Urinary bladder (tissue), 4 donors: Measurements from ENCODE around the gene LRRC8D. TPM values are rescaled to one million over a fixed set of nuclear protein-coding genes. Genes with fewer than 3 reads are reported as not detected.
"Not testable (repeated sequence)": the region's sequence is repeated elsewhere in the genome, so short reads cannot be mapped to it uniquely, and the experiment has no call there.

Source experiments
- DNase-seq: peaks from one replicate; pipeline ENCODE4 v3.0.0-alpha.2; 2015; ENCODE audit errors: extremely low spot score
- H3K27ac ChIP-seq: one replicate; pipeline ENCODE4 v1.5.1; 2013; ENCODE audit warnings: low read depth, mild to moderate bottlenecking, moderate library complexity
- H3K36me3 ChIP-seq: one replicate; pipeline ENCODE4 v1.6.1; 2013; ENCODE audit warnings: mild to moderate bottlenecking, moderate library complexity; ENCODE audit not compliant: insufficient read depth
- H3K4me1 ChIP-seq: one replicate; pipeline ENCODE4 v1.6.1; 2013; ENCODE audit warnings: mild to moderate bottlenecking, moderate library complexity; ENCODE audit not compliant: insufficient read depth
- H3K4me3 ChIP-seq: one replicate; pipeline ENCODE4 v1.5.1; 2013; ENCODE audit warnings: low read depth, low read length
- WGBS: extraction: QIAGEN DNeasy Blood & Tissue Kit; methylation state at CpG from one replicate; pipeline ENCODE4 v1.1.7; 2013; 5-methylcytosine and 5-hydroxymethylcytosine counted together
- polyA plus RNA-seq: library from polyadenylated mRNA; stranded (reverse); fragments of 200-250 nt; gene quantifications from one replicate; pipeline ENCODE4 v1.2.3, GENCODE V29; 2013
- total RNA-seq: library from RNA; depleted of rRNA; stranded (reverse); fragments of >200 nt; gene quantifications from one replicate; pipeline ENCODE4 v1.2.3, GENCODE V29; 2014
- donor health status: healthy with polysubstance abuse.
- donor health status: healthy.

Gene LRRC8D
- total RNA-seq (21.6 TPM), polyA plus RNA-seq (8.3 TPM)

DNA sequence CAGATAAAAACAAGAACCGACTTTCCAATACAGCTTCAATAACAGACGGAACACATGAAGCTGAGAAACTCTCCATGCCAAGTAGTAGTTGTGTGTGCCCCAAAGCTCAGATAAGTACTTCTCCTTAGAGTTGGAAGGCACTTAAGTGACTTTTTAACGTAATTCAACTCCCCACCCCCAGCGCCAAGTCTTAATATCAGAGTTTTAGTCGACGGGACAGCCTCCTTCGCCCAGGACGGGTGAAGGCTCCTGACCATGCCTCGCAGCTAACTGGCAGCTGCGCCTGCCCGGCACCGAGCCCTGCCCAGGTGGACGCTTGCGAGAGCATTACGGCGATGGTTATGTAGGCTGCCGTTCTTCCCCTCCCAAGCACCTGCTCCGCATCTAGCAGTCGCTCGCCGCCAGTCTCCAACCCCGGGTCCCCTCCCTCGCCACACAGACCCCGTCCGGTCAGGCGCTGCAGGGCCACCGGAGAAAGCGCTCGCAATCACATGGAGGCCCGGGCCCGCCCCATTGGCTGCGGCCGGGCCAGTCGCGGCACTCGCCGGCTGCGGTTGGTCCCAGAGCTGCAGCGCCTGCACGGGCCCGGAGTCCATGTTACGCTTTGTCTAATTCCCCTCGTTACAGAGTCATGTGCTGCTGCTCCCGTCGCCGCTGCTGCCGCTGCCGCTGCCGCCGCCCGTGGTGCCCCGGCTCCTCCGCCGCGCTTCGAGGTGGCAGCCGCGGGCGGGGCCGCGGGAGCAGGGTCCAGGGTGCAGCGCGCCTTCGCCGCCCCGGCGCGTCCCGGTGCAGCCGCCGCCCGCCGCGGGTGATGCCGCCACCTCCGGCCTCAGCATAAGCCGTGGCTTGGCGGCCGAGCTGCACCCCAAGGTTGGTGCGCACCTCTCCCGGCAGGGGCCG is at the start of gene LRRC8D:
TSS of gene LRRC8D (plus strand) at position 611 of the 900 bp plus-strand sequence. CDS start 112,037 bp downstream, outside the sequence.
- no peaks in the 10 kb centered on the region for H3K4me1 ChIP-seq
- H3K27ac ChIP-seq = no peak within 1 kb of the TSS
- peak within 1 kb of the TSS; percentile 93 for H3K4me3 ChIP-seq
- no peak for DNase-seq
- H3K36me3 ChIP-seq = no peaks in the 10 kb centered on the region
- WGBS = under 1% methylated on average over 82 of the region's 82 CpGs

DNA sequence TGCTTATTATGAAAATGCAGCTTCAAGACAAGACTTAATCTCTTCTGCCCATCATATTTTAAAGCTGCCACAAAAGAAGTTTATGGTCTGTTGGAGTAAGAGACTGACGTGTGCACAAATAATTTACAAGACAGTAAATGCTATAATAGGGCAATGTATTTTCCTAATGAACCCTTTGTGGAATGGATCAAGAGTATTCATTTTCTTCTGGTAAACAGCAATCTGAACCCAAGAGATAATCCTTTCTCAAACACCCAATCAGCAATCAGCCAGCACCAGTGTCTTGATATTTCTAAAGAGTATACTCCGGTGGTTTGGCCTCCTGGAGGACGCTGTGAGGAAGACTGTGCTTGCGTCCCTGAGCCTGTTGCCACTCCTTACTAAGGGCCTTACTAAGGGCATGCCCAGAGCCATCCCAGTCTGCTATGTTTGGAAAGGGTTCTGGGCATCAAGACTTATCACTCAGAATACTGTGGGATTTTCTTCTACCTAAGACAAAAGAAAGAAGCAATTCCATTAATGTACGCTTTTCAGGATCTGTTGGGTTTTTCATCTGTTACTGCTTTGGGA is 48.8 kb upstream of the LRRC8D start:
- Histone ChIP-seq H3K4me3 (no peak overlapping the region), H3K36me3 (no peaks in the 10 kb centered on the region), H3K27ac (no peak overlapping the region), H3K4me1 (no peaks in the 10 kb centered on the region)
- 71% methylated on average over 5 of the region's 5 CpGs for WGBS
- no peak for DNase-seq

DNA sequence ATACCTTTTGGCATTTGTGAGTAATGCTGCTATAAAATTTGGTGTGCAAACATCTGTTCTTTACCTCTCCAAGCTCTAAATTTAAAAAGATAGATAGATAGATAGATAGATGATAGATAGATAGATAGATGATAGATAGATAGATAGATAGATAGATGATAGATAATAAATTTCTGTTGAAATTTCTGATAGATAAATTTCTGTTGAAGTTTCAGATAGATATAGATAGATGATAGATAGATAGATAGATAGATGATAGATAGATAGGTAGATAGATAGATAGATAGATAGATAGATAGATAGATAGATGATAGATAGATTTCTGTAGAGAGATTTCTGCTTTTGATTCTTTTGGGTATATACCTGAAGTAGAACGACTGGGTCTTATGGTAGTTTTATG is 44.7 kb upstream of the LRRC8D start:
- WGBS = 76% methylated on average over 1 of the region's 1 CpG
- H3K4me3 ChIP-seq, H3K36me3 ChIP-seq, DNase-seq, H3K27ac ChIP-seq, H3K4me1 ChIP-seq: not testable (repeated sequence)

DNA sequence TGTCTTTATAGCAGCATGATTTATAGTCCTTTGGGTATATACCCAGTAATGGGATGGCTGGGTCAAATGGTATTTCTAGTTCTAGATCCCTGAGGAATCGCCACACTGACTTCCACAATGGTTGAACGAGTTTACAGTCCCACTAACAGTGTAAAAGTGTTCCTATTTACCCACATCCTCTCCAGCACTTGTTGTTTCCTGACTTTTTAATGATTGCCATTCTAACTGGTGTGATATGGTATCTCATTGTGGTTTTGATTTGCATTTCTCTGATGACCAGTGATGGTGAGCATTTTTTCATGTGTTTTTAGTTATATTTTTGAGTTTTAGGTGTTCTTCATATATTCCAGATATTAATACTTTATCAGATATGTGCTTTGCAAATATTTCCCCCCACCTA is 43.6 kb upstream of the LRRC8D start:
- 83% methylated on average over 2 of the region's 2 CpGs for WGBS

DNA sequence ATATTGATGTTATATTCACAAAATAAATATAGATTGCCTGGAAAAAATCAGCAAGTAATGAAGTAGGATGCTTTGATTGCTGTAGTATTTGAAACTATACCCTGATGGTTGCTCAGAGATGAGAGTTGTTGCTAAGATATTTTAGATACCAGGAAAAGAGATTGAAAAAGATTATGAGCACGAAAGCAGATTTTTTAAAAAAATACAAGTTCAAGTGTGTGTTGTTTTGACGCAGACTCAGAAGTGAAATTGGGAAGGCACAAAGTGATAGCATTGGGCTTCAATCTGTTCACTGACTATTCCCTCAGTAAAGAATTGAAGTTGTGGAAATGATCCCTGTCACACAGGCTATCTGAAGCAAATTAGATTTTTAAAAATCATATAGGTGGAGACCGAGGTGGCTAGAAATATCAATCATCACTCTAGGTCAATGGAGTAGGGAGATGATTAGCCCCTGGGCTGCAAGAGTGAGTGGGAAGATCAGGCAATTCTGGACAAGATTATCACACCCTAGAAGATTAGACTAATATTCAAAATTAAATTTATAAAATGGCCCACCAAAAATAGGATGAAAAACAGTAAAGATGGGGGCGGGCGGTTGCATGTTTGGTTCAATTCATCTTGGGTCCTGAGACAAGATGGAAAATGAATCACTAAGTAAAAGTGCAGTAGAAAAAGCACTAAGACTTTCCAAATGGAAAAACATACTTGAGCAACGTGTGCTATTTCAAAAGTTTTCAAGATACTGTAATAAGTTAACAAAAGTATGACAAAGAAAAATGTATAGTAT is 41.5 kb upstream of the LRRC8D start:
- DNase-seq = no peak
- H3K4me3 ChIP-seq = no peak overlapping the region
- no peaks in the 10 kb centered on the region for H3K36me3 ChIP-seq
- no peaks in the 10 kb centered on the region for H3K4me1 ChIP-seq
- H3K27ac ChIP-seq = no peak overlapping the region
- WGBS = 83% methylated on average over 6 of the region's 6 CpGs

More for the DNA sequence above, 43.6 kb upstream of the LRRC8D start:
- not testable (repeated sequence) for H3K36me3 ChIP-seq, H3K4me1 ChIP-seq, H3K4me3 ChIP-seq, H3K27ac ChIP-seq, DNase-seq

DNA sequence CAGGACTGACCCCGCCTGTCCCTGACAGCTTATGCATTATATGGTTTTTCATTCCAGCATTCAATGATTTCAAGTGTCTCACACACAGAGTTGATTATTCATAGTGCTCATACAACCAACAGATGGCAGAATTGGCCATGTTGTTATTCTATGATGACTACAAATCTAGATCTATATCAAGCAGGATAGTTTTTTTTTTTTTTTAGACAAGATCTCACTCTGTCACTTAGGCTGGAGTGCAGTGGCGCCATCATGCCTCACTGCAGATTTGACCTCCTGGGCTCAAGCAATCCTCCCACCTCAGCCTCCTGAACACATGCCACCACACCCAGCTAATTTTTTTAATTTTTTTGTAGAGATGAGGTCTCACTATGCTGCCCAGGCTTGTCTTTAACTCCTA is 40.1 kb upstream of the LRRC8D start:
- H3K4me3 ChIP-seq = no peak overlapping the region
- WGBS = 89% methylated on average over 2 of the region's 2 CpGs
- no peaks in the 10 kb centered on the region for H3K36me3 ChIP-seq
- H3K4me1 ChIP-seq = no peaks in the 10 kb centered on the region
- no peak for DNase-seq
- H3K27ac ChIP-seq = no peak overlapping the region

DNA sequence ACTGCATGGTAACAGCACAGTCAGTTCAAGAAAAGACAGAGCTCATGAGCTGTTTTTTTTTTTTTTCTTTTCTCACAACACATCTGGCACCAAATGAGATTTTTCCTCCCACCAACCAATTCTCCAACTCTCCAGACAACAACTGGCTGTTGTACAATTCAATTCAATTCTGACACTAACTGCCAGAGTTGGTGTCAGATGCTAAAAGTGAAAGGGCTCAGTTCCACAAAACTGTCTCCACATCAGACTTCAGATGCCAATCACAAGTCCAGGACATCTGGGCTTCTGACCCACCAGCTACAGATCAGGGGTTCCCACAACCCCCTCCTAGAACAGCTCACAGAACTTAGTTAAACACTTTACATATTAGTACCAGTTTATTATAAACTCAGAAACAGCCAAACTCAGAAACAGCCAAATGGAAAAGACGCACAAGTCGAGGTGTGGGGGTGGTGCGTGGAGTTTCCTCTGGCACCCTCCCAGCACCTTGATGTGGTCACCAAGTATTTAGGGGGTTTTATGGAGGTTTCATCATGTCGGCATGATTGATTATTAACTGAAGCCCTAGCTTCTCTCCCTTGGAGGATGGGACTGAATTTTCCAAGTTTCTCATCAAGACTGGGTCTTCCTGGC is 39.2 kb upstream of the LRRC8D start:
- no peaks in the 10 kb centered on the region for H3K36me3 ChIP-seq
- no peaks in the 10 kb centered on the region for H3K4me1 ChIP-seq
- no peak for DNase-seq
- H3K4me3 ChIP-seq = no peak overlapping the region
- WGBS = 43% methylated on average over 4 of the region's 4 CpGs
- no peak overlapping the region for H3K27ac ChIP-seq

DNA sequence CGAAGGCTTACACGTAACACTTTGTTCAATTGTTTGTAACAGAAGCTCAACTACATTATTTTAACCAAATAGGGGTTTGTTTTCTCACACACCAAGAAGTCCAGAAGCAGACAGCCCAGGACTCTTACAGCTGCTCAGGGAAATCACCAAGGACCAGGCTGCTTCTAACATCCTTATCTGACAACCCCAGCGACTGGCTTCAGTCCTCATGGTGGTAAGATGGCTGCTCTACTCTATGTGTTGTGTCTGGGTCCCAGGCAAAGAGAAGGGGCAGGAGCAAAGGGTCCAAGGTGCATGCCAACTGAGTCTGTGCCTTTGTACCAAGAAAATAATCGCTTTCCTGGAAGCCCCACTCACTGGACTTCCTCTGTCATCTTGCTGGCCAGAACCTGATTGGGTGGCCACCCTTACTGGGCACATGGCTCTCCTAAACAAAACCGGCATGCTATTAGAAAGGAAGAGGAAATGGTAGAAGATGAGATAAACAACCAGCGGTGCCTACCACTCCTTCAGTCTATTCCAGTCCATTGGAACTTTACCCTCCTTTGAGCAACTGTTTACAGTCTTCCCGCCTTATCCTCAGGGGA is 34.1 kb upstream of the LRRC8D start:
- no peak overlapping the region for H3K27ac ChIP-seq
- no peaks in the 10 kb centered on the region for H3K36me3 ChIP-seq
- H3K4me3 ChIP-seq = no peak overlapping the region
- H3K4me1 ChIP-seq = no peaks in the 10 kb centered on the region
- WGBS = 74% methylated on average over 7 of the region's 7 CpGs
- no peak for DNase-seq

DNA sequence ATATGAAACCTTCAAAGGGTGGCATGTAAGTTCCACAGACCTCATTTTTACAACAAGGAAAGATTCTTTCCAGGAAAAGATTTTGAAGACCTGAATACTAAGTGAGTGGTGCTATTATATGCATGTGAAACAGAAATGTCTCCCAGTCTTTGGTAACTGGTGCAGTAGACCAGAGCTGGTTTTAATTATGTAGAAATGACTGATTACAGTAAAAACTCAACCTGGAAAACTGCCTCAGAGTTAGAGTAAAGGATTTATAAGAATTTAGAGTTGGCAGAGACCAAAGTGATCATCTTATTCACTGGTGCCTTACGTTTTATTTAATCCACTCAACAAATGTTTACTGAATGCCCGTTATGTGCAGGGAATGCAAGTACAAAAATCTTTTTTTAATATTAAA is 30.2 kb upstream of the LRRC8D start:
- DNase-seq = no peak
- Histone ChIP-seq H3K36me3 (no peaks in the 10 kb centered on the region), H3K4me3 (no peak overlapping the region), H3K4me1 (no peaks in the 10 kb centered on the region), H3K27ac (no peak overlapping the region)
- 55% methylated on average over 2 of the region's 2 CpGs for WGBS

DNA sequence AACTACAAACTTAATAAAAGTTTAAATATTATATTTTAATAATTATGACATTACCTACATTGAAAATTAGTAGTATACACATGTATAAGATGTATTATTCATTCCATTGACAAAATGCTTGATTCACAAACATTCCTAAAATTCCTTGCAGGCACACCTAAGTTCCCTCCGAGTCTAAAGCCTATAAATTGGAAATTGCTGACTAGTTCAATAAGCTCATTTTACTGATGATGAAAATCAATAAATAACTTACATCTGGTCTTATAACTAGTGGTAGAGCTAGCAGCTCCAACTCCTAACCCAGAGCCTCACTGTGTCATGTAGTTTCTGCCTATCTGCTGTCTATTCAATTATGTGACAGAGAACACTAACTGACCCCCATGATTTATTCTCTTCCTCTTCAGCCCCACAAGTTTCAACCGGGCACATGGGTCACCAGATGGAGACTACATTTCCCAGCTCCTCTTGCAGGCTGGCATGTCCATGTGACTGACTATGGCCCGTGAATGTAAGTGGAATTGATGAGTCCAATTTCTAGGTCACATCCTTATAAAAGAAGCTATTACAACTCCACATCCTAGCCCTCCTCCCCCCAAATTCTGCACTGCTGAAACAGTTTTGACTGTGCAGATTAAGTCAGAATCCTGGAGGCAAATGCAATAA is 29.6 kb upstream of the LRRC8D start:
- no peak for DNase-seq
- WGBS = 65% methylated on average over 3 of the region's 3 CpGs

DNA sequence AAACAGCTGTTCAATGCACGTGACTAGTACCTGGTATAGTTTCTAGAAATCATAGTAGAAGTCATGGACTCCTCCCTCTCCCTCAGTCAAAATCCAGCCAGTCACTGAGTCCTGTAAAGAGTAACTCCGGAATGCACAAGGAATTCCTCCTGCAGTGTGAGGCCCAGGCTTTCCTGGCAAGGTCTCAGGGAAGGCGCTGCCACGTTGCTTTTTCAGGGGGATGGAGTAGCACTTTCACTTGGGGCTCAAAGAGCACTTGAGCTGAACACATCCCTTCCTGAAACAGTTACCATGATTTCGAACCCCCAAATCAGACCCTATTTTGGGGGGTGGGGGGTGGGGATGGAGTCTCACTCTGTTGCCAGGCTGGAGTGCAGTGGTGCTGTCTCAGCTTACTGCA is 26.4 kb upstream of the LRRC8D start:
- Histone ChIP-seq H3K36me3 (no peaks in the 10 kb centered on the region), H3K4me1 (no peaks in the 10 kb centered on the region), H3K27ac (no peak overlapping the region), H3K4me3 (no peak overlapping the region)
- DNase-seq = no peak
- 43% methylated on average over 5 of the region's 5 CpGs for WGBS

More for the DNA sequence above, 29.6 kb upstream of the LRRC8D start:
- Histone ChIP-seq H3K36me3 (no peaks in the 10 kb centered on the region), H3K4me1 (no peaks in the 10 kb centered on the region), H3K27ac (no peak overlapping the region), H3K4me3 (no peak overlapping the region)

DNA sequence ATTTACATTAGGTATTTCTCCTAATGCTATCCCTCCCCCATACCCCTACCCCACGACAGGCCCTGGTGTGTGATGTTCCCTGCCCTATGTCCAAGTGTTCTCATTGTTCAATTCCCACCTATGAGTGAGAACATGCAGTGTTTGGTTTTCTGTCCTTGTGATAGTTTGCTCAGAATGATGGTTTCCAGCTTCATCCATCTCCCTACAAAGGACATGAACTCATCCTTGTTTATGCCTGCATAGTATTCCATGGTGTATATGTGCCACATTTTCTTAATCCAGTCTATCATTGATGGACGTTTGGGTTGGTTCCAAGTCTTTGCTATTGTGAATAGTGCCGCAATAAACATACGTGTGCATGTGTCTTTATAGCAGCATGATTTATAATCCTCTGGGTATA is 25.3 kb upstream of the LRRC8D start:
- WGBS = 81% methylated on average over 3 of the region's 4 CpGs
- DNase-seq = not testable (repeated sequence)

DNA sequence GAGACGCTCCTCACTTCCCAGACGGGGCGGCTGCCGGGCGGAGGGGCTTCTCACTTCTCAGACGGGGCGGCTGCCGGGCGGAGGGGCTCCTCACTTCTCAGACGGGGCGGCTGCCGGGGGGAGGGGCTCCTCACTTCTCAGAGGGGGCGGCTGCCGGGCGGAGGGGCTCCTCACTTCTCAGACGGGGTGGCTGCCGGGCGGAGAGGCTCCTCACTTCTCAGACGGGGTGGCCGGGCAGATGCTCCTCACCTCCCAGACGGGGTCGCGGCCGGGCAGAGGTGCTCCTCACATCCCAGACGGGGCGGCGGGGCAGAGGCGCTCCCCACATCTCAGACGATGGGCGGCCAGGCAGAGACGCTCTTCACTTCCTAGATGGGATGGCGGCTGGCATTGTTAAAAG is 23.0 kb upstream of the LRRC8D start:
- not testable (repeated sequence) for H3K4me1 ChIP-seq, H3K4me3 ChIP-seq, H3K36me3 ChIP-seq, DNase-seq, H3K27ac ChIP-seq
- WGBS = 95% methylated on average over 32 of the region's 32 CpGs

More for the DNA sequence above, 25.3 kb upstream of the LRRC8D start:
- H3K4me3 ChIP-seq, H3K36me3 ChIP-seq, H3K4me1 ChIP-seq, H3K27ac ChIP-seq: not testable (repeated sequence)
